NB4 (cell line): ENCODE results near the gene NR2E3.

Source experiments
- CTCF ChIP-seq: IDR thresholded peaks from one replicate; pipeline ENCODE4 v1.5.1; 2012; ENCODE audit warnings: low read depth, low read length
- POLR2A ChIP-seq: IDR thresholded peaks from 2 replicates; pipeline ENCODE4 v1.6.1; 2011; ENCODE audit warnings: mild to moderate bottlenecking; ENCODE audit not compliant: insufficient read length; ENCODE audit errors: extremely low read depth

GRCh38 chr15:71768184-71768583 lies 42.2 kb upstream of the NR2E3 start:
- TF ChIP-seq CTCF (no peak), POLR2A (no peak)
